NCI-H1930 (cell line): ENCODE data around the gene CADPS.

Experiments used
- DNase-seq, 2 experiments: peaks; one replicate each; lab custom pipeline; 2025; lab: John Stamatoyannopoulos, UW

CADPS gene

DNA sequence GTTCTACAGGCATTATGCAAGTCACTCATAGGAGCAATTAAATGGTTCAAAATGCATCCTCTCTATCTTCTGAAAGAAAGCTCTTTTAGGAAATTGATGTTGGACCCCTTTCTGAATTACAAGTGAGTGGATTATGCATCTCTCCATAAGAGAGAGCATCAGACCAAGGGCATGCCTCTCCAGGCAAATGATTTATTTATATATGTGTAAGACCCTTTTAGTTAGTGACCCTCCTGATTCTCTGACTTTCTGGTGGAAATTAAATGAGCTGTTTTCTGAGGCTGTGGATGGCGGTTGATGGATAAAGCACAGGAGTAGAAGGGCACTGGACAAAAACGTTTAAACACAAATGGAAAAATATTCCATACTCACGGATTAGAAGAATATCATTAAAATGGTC lies 62.6 kb downstream of the CADPS start:
- DNase-seq = no peak

- no peak for DNase-seq
These were observed 64.1 kb downstream of the CADPS start for GRCh38 chr3:62811119-62811518.

GRCh38 chr3:62809369-62809768 lies 65.8 kb downstream of the CADPS start:
- DNase-seq = no peak

GRCh38 chr3:62805580-62806277 lies 69.5 kb downstream of the CADPS start:
- peak; percentile 7 for DNase-seq

DNA sequence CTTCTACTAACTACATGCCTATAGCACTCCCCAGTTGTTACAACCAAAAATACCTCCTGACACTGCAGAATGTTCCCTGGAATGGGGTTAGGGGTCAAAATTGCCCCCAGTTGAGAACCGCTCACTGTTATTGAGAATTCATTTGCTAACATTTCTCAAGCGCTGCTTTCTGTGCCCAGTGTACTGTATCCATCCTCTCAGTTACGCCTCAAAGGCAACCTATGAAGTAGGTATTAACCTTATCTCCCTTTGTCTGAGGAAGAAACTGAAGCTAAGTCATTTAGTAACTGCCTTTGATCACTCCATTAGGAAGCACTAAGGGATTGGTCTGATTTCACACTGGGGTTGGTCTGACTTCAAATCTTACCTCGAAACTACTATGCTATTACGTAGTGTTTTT lies 70.1 kb downstream of the CADPS start:
- DNase-seq = no peak

DNA sequence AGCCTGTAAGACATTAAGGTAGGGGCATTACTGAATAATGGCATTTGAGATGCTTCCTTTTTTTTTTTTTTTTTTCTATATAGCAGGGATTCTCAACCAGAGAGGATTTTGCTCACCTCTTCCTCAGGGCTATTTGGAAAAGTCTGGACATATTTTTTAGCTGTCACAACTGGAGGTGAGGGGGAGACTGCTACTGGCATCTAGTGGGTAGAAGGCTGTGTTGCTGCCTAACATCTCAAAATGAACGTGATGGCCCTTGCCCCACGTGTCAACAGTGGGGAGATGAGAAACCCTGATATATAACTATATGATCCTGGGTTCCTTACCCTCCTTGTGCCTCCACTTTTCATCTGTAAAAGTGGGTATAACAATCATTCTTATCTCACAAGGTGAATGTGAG lies 71.9 kb downstream of the CADPS start:
- no peak for DNase-seq

DNA sequence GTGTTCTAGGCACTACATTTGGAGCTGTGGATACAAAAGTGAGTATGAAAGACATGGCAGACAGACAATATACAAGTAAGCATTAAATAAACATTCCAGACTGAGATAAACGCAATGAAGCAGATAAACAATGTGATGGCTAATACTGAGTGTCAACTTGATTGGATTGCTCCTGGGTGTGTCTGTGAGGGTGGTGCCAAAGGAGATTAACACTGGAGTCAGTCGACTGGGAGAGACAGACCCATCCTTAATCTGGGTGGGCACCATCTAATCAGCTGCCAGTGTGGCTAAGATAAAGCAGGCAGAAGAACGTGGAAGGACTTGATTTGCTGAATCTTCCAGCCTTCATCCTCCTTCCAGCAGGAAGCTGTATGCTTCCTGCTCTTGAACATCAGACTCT lies 77.2 kb downstream of the CADPS start:
- DNase-seq = no peak

- DNase-seq = no peak
These were observed 78.1 kb downstream of the CADPS start for GRCh38 chr3:62797132-62797531.

DNA sequence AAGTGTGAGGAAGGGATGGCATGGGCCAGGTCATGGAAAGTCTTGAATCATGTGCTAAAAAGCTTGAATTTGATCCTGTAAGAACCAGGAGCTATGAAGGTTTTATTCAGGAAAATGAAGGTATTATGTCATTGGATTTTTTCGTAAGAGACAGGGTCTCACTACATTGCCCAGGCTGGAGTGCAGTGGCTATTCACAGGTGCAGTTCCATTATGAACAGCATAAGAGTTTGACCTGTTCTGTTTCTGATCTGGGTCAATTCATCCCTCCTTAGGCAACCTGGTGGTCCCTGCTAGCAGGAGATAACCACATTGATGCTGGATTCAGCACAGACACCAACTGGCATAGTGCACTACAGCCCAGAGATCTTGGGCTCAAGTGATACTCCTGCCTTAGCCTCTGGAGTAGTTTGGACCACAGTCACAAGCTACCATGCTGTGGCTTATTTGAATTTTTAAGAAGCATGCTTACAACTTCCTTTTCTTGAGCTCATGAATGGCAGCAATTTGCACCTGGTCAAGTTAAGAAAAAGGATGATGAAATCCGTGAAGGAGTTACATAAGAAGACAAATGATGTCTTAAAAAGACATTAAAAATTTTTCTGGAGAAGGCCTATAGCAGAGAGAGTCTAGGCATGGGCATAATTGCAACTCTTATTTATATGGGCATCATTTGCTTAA lies 79.1 kb downstream of the CADPS start:
- DNase-seq = no peak

- no peak for DNase-seq
These were observed 81.3 kb downstream of the CADPS start for GRCh38 chr3:62793946-62794345.

GRCh38 chr3:62785384-62785783 lies 89.8 kb downstream of the CADPS start:
- no peak for DNase-seq

DNA sequence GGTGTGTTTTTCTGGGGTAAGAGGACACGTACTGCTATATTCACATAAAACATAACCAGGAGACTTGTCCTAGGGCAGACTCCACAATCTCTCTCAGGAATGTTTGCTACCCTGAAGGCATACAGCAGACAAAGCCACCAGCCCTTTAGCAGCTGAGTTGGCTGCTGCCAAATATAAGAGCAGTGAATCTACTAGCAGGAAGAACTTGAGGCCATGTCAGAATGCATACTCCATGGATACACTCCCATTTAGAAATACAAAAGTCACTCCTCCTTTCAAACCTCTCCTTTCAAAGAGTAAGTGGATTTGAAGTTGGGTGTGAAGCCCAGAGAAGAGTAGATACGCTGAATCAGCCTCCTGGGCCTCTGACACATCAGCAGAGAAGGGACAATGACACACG lies 94.1 kb downstream of the CADPS start:
- no peak for DNase-seq

DNA sequence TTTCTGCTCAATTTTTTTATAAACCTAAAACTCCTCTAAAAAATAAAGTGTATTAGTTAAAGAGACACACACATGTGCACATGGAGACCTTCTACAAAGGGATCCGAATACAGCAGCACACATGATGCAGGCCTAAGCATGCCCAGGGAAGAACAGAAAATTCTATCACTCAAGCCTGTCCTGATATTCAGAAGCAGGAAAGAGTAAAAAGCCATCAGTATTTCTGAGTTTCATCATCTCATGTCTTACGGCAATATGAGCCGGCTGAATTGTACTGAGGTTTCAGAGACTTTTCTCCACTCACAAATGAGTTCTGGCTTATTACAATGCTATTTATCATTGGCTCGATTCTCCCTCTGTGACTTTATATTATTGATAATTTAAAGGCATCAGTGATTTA lies 97.5 kb downstream of the CADPS start:
- DNase-seq = no peak

DNA sequence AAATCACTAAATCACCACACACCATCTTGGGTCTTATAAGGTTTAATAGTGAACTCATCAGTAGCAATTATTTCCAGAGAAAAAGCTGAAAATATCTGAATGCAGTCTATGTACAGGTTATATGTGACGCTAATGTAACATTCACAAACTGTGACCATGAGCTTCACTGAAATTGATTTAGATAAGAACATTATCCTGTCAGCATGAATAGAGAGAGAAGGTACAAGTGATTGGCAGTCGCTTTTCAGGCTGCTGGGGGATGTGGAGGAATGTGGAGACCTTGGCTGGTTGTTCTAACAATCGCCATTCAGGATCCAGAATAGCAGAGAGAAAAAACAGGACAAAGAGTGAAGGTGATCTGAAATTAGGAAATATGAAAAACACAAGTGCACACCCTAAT lies 98.1 kb downstream of the CADPS start:
- DNase-seq = no peak

GRCh38 chr3:62774221-62774620 lies 101.0 kb downstream of the CADPS start:
- no peak for DNase-seq

DNA sequence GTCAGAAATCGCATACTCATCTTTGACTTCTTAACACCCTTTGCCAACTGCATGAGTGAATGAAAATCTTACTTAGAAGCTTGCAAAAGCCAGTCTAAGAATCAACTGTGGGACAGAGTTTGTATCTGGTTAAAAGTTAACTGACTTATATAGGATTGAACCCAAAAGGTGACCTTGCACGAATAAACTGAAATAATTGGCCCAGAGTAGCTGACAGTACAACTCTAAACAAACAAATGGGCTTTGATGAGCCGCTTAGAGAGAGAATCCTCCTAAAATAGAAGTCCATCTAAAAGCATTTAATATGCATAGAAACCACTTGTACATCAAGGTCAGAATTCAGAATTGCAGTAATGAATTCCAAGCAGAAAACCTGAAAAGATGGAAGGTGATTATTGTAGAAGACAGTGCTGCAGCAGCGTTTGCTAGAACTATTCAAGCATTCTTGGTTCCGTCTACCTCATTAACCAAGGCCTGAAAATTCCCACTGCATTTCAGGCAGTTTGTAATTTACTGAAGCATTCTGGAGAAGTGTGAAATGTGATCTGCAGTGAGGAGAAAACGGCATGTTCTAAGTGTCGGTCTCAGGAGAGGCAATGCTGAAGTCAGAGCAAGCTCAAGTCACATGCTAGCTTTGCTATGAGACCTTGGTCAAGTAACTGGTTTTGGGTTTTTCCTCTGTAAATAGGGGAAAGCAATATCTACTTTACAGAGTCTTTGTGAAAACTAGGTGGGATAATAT lies 103.7 kb downstream of the CADPS start:
- DNase-seq = no peak

DNA sequence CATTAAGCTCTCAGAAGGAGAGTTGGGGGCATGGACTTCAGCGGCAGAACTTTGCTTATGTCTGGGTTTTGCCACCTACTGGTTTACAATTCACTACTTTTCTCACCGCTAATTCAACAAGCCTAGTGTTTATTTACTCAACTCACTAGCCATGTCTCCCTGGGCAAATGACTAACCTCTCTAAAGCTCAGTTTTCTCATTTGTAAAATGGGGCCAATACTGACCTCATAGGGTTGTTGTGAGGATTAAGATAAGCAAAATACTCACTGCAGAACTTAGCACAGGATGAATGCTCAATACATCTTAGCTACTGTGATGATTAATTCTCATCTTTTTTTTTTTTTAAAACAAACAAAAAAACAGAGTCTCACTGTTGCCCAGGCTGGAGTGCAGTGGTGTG lies 106.3 kb downstream of the CADPS start:
- DNase-seq = no peak

GRCh38 chr3:62761711-62762110 lies 113.5 kb downstream of the CADPS start:
- no peak for DNase-seq

DNA sequence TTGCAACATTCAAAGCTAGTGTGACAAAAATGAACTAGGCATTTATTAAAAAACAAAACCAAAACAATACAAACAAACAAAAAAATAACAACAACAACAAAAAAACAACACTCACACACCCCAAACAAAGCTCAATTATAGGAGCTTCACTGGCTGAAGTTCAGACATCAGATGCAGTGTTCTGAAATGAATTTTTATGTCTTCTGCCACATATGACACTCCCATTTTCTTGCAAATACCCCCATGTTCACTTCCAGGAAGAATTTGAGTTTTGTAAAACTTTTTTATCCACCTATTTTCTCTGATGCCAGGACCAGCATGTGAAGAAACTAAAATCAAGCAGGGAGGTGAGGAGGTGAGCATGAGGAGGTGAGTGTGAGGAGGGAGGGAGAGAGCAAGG lies 113.9 kb downstream of the CADPS start:
- DNase-seq = no peak

DNA sequence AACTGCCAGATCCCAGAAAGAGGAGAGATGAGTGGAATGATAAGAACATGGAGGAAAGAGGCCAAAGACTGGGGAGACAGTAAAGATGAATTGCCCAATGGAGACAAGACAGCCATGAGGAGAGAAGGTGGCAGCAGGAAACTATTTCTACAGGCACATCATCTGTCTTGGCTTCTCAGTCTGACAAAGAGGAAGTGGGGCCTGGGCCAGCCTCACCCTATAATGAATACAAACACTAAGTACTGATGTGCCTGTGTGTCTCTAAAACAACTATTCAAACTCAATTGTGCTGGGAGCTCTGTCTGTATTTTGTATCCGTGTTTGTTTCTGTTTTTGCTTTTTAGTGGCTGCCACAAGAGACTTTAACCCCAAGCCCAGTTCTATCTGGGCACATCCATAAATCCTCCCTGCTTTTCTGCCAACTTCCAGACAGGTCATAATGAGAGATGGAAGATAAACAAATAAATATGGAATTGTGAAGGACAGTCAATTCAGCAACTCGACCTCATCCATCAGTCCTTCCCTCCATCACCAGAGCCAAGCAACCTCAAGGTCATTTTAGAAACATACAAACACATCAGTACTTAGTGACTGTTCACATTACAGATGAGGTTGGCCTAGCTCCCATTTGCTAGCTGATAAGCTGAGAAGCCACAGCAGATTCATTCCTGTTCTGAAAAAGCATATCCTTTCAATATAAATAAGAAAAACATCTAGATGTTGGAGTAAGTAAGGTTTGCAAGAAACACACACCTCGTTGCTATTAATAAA lies 116.7 kb downstream of the CADPS start:
- DNase-seq = no peak

GRCh38 chr3:62757045-62757444 lies 118.2 kb downstream of the CADPS start:
- no peak for DNase-seq

GRCh38 chr3:62755285-62755684 lies 119.9 kb downstream of the CADPS start:
- DNase-seq = no peak

GRCh38 chr3:62749657-62750056 lies 125.6 kb downstream of the CADPS start:
- no peak for DNase-seq
